ENCODE measurements around the gene EPB42.
"Not testable (repeated sequence)": the region's sequence is repeated elsewhere in the genome, so short reads cannot be mapped to it uniquely, and the experiment has no call there.

EPB42 gene

DNA sequence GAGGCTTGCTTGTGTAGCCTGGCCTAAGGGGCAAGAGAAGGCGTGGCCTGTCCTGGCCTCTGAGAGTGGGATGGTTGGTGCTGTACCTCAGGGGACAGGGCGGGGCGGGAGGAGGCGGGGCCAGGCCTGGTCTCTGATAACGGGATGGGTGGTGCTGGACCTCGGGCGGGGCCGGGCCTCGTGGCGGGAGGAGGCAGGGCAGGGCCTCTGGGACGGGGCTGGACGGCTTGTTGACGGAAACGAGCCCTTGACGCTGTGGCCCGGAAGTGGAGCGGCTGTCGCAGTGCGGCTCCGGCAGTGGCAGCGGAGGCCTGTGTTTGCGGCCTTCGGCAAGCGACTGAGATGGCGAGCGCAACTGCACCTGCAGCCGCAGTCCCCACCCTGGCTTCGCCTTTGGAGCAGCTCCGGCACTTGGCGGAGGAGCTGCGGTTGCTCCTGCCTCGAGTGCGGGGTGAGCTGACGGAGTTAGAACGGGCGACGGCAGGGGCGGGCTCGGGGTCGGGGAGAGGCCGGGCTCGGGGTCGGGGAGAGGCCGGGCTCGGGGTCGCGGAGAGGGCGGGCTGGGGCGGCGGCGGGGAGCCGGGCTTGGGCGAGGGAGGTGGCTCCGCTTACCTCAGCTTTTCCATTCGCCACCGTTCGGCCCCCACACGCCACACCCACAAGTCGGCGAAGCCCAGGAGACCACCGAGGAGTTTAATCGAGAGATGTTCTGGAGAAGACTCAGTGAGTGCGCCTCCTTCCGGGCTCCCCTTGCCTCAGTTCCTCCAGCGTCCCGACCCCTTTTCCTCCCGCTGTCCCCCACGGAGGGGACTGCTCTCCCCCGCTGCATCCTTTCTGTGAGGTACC, 35.4 kb downstream of the EPB42 start, which contains the start of gene CCNDBP1:
TSS of gene CCNDBP1 (plus strand) at position 247 of the 846 bp plus-strand sequence. CDS start at position 343, 96 bp downstream.
- peak; percentile 61 for DNase-seq (ENCODE audit: low read depth)

DNA sequence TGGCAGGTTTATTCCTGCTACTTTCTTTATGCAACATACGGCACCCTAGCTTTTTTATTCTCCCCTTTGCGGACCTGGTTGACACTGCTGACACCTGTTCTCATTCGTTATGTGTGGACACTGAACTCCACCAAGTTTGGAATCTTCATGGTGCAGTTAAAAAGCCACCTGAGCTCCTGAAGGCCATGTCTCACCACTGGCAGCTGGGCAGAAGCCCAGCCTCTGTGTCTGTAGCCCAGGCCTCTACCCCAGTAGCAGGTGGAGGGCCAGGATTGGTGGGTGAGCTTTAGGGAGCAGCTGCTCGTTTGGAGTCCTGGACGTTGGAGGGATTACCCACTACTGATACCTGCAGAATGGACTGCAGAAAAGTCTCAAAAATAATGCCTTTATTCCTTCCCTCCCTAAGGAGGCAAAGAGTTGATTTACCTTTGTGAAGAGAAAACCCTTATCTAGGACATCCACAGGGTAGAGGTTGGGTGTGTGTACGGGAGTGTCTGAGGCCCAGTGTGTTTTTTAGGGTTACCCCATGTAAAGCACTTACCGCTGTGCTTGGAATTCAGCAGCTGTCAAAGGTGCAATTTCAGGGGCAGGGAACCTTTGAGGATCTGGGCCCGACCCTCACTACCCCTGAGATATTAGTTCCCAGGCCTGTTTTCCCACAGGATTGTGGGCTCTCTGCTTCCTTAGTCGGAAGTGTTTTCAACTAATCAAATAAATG, 36.3 kb downstream of the EPB42 start:
- DNase-seq (ENCODE audit: low read depth) = no peak

DNA sequence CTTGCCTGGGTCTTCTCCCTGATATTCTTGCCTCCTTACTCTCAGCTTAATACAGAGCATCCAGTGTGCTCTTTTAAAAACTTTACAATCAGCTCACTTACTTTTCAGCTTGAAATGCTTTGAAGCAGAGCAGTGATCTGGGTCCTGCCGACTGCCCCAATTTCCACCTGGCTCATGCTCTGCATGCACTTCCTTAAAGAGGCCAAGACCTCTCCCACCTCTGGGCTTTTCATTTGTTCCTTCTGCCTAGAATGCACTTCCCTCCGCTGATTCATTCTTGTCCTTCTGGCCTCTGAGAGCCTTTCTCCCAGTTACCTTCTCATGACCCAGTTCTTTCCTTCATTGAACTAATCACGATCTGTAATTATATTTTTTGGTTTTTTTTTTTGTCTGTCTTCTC, 37.5 kb downstream of the EPB42 start:
- DNase-seq (ENCODE audit: low read depth) = no peak

DNA sequence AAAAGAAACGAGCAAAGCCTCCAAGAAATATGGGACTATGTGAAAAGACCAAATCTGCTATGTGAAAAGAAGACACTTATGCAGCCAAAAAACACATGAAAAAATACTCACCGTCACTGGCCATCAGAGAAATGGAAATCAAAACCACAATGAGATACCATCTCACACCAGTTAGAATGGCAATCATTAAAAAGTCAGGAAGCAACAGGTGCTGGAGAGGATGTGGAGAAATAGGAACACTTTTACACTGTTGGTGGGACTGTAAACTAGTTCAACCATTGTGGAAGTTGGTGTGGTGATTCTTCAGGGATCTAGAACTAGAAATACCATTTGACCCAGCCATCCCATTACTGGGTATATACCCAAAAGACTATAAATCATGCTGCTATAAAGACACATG, 43.7 kb downstream of the EPB42 start:
- not testable (repeated sequence) for DNase-seq (ENCODE audit: low read depth)

DNA sequence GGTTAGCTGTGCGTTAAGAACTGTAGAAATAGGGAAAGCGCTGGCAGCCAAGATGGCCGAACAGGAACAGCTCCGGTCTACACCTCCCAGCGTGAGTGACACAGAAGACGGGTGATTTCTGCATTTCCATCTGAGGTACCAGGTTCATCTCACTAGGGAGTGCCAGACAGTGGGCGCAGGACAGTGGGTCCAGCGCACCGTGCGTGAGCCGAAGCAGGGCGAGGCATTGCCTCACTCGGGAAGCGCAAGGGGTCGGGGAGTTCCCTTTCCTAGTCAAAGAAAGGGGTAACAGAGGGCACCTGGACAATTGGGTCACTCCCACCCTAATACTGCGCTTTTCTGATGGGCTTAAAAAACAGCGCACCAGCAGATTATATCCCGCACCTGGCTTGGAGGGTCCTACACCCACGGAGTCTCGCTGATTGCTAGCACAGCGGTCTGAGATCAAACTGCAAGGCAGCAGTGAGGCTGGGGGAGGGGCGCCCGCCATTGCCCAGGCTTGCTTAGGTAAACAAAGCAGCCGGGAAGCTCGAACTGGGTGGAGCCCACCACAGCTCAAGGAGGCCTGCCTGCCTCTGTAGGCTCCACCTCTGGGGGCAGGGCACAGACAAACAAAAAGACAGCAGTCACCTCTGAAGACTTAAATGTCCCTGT, 45.0 kb downstream of the EPB42 start:
- DNase-seq (ENCODE audit: low read depth) = not testable (repeated sequence)

DNA sequence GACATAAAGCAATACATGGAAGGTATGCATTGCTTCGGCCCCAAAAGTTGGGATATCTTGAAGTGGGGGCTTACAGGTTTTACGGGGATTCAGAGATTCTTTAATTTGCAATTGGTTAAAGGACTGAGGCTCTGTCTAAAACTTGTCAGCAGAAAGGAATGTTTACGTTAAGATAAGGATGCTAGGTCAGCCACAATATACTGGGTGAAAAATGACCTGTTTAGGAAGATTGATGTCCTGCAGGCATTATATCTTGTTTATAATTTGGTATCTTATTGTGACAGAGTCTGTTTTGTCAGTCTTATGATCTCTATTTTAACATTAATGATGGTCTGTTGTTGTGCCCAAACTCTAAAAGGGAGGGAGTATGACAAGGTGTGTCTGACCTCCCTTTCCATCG, 50.9 kb downstream of the EPB42 start:
- no peak for DNase-seq (ENCODE audit: low read depth)

DNA sequence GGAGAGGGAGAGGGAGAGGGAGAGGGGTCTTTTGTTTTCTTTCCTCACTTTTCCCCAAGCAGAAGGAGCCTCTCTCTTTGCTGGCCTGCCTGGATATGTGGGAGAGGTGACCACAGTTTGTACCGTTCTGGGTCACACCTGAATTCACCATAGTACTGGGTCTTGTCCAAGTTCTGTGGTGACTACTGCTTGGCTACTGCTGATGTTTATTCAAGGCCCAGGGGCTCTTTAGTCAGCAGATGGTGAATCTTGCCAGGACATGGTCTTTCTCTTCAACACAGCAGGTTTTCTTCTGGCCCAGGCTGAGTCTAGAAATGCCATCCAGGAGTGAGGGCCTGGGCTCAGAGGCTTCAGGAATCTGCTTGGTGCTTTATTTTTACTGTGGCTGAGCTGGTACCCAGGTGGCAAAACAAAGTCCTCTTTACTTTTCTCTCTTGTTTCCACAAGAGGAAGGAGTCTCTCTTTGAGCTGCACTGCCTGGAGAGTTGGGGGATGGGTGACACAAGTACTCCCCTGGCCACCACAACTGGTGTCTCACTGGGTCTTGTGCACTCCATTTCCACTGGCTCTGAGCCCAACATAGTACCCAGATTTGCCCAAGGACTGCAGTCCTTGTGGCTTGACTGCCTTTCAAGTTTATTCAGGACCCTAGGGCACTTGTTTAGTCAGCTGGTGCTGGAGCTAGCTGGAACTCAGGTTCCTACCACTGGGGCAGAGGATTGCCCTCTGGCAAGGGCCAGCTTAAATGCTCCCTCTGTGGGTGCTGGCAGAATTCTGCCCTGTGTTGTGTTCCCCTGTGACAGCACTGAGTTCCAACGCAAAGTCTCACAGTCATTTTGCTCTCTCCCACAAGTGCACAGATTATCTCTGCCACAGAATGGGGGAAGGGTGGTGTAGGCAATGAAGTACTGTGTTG, 52.4 kb downstream of the EPB42 start:
- DNase-seq (ENCODE audit: low read depth) = no peak

DNA sequence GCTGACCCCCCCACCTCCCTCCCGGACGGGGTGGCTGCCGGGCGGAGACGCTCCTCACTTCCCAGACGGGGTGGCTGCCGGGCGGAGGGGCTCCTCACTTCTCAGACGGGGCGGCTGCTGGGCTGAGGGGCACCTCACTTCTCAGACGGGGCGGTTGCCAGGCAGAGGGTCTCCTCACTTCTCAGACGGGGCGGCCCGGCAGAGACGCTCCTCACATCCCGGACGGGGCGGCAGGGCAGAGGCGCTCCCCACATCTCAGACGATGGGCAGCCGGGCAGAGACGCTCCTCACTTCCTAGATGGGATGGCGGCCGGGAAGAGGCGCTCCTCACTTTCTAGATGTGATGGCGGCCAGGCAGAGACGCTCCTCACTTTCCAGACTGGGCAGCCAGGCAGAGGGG, 53.6 kb downstream of the EPB42 start:
- not testable (repeated sequence) for DNase-seq (ENCODE audit: low read depth)

DNA sequence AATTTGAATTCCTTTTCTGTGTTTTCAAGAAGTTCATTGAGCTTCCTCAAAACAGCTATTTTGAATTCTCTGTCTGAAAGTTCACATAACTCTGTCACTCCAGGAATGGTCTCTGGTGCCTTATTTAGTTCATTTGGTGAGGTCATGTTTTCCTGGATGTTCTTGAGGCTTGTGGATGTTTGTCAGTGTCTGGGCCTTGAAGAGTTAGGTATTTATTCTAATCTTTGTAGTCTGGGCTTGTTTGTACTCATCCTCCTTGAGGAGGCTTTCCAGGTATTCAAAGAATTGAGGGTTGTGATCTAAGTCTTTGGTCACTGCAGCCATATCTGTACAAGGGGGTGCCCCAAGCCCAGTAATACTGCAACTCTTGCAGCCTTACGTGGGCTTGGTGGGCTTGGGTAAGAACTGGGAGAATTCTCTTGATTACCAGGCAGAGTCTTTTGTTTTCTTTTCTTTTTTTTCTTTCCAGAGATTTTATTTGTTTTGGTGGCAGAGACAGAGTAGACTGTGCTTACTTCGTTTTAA, 55.0 kb downstream of the EPB42 start:
- no peak for DNase-seq (ENCODE audit: low read depth)

DNA sequence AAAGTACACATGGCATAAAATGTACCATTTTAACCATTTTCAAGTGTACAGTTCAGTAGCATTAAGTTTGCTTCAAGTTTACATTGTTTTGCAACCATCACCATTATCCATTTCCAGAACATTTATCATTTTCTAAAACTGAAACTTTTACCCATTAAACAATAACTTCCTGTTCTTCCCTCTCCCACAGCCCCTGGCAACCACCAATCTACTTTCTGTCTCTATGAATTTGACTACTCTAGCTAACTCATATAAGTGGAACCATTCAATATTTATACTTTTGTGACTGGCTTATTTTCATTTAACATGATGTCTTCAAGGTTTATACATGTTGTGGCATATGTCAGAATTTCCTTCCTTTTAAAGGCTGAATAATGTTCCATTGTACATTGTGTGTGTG, 67.5 kb downstream of the EPB42 start:
- no peak for DNase-seq (ENCODE audit: low read depth)

DNA sequence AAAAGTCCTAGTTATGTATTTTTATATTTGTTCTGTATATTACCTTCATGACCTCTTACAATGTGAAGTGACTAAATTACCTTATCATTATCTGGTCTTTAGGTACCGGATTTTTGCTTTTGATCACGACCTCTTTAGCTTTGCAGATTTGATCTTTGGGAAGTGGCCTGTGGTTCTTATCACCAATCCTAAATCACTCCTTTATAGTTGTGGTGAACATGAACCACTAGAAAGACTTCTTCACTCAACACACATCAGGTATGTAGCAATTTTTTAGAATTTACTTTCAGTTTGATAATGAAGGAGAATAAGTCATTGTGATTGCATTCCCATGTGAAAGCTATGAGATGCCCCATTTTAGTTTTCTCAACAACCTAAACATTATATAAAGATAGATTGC, 69.1 kb downstream of the EPB42 start:
- no peak for DNase-seq (ENCODE audit: low read depth)

DNA sequence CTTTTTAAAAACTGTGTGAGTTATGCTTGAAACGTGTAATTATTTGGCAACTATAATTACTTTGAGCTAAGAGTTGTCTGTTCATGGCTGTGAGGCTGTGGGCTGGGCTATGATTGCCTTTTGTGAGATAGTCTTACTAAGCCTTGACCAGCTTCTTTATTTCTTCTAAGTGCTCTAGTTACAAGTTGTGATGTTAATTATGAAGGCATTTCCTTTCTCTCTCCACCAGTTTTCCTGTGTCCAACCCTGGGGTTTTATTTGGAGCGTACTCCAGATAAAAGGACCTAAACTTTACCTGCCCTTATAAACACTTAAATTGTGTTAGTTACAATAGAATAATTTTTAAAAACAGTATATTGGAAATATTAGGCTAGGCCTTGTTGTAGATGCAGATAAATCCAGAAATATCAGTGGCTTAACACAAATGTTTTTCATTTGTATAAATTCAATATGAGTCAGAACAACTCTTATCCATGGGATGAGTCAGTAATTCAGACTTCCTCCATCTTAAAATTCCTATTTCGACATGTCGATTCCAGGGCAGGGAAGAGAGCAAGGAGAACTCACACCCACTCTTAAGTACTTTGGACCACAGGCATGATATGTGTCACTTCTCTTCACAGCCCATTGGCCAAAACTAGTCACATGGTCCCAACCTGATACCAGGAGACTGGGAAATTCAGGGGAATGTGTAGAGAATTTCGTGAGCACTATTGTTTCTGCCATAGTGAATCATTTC, 70.5 kb downstream of the EPB42 start:
- DNase-seq (ENCODE audit: low read depth) = no peak

Measured in T follicular helper cell (primary cell).